GM18873 (cell line): ENCODE measurements around the gene PDSS2.

Experiments used
- ATAC-seq: cut with Tn5 transposase; IDR thresholded peaks from one replicate; pipeline ENCODE4 v1.9.1; 2021; ENCODE audit warnings: mild to moderate bottlenecking, moderate library complexity, moderate number of reproducible peaks; ENCODE audit not compliant: unreplicated experiment, low FRiP score

Gene PDSS2

GRCh38 chr6:107421696-107422256, 37.6 kb downstream of the PDSS2 start:
- ATAC-seq = no peak

GRCh38 chr6:107419733-107420132, 39.6 kb downstream of the PDSS2 start:
- ATAC-seq = no peak

GRCh38 chr6:107418118-107418517, 41.2 kb downstream of the PDSS2 start:
- ATAC-seq = no peak

DNA sequence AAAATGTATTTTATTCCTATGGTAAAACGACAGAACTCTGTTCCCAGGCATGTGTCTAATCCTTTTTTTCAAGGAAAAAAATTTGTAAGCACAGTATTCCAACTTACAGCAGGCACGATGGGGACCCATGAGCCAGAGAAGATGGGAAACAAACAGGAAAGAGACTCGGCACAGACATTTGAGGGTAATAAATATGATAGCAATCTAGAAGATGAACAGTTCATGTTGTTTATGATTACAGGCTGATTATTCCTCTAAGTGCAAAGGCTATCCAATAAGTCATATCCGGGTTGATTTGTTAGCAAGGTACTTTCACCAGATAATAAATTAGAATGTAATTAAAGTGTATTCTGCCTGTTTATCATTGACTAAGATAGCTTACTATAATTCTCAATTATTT, 43.2 kb downstream of the PDSS2 start:
- ATAC-seq = no peak

- ATAC-seq = no peak
These were observed 45.3 kb downstream of the PDSS2 start for GRCh38 chr6:107413966-107414645.

- ATAC-seq = no peak
These were observed 48.2 kb downstream of the PDSS2 start for GRCh38 chr6:107411161-107411560.

- no peak for ATAC-seq
These were observed 49.4 kb downstream of the PDSS2 start for GRCh38 chr6:107409942-107410341.

DNA sequence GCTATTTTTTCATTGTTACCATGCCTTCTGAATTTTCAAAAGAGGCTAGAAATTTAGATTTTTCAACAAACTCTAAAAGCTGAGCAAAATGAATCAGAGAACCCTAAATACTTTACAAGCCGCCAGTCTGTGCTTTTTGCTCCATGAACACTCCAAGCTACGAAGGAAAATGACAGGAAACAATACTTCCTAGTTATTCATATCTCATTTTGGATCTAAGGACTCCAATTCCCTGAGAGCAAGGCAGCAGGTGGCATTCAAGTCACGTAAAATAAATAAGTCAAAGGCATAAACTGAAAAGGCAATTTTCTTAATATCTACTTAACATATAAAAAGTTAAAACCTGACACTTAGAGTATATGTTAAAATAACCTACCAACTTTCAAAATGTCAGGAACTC, 50.6 kb downstream of the PDSS2 start:
- ATAC-seq = no peak

DNA sequence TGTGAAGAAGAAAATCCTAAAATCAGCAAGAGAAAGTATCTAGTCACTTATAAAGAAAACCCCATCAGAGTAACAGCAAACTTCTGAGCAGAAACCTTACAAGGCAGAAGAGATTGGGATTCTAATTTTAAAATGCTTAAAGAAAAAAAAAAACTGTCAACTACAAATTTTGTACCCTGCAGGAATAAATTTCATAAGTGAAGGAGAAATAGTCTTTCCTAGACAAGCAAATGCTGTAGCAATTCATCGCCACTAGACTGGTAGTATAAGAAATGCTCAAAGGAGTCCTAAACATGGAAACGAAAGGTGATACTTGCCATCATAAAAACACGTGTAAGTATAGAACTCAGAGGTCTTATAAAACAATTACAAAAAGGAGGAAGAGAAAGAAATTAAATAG, 54.4 kb downstream of the PDSS2 start:
- ATAC-seq = no peak

DNA sequence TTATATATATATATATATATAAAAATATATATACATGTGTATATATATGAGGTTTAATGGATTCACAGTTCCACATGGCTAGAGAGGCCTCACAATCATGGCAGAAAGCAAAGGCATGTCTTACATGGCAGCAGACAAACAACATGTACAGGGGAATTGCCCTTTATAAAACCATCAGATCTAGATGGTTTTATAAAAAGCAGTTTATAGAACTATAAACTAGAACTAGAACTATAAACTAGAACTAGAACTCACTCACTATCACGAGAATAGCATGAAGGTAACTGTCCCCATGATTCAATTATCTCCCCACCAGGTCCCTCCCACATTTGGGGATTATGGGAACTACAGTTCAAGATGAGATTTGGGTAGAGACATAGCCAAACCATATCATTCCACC, 56.8 kb downstream of the PDSS2 start:
- no peak for ATAC-seq

DNA sequence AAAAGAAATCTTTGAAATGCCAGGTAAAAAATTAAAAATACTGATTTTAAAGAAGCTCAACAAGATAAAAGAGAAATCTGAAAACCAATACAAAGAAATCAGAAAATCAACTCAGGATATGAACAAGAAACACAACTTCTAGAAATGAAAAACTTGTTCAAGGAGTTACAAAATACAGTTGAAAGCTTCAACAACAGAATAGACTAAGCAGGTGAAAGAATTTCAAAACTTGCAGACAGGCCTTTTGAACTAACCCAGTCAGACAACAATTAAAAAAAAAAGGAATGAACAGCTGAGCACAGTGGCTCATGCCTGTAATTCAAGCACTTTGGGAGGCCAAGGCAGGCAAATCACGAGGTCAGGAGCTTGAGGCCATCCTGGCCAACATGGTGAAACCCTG, 57.8 kb downstream of the PDSS2 start:
- ATAC-seq = no peak

- ATAC-seq = no peak
These were observed 58.7 kb downstream of the PDSS2 start for GRCh38 chr6:107400616-107401147.

GRCh38 chr6:107399935-107400334, 59.4 kb downstream of the PDSS2 start:
- no peak for ATAC-seq

DNA sequence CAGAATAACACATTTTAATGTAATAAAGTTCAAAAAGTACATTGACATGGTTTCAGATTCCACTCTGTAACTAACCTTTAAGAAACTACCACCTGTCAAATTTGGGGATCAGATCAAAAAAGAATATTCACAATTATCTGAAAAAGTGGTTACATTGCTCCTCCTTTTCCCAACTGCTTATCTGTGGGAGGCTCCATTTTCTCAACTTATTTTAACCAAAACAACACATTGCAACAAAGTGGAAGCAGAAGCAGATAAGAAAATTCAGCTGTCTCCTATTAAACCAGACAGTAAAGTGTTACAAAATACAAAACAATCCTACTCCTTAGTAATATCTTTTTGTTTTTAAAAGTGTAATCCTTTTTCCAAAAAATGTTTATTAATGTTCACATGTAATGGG, 61.4 kb downstream of the PDSS2 start:
- no peak for ATAC-seq

- no peak for ATAC-seq
These were observed 63.2 kb downstream of the PDSS2 start for GRCh38 chr6:107396211-107396610.

DNA sequence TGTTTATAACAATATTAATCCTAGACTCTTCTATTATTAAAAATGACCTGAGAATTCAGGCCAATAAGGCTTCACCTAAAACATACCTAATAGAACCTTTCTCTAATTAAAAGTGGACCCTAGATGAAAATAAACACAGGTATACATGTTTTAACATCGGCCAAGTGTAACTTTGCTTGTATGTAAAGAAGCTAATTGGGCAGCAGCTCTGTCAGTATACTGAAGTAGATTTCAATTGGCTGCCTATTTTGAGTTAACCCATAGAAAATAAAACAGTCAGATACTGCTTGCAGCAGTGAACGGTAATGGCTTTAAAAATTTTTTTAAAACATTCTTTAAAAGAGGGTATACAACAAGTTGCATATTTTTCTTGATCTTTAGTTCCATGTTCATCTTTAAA, 67.3 kb downstream of the PDSS2 start:
- ATAC-seq = no peak

DNA sequence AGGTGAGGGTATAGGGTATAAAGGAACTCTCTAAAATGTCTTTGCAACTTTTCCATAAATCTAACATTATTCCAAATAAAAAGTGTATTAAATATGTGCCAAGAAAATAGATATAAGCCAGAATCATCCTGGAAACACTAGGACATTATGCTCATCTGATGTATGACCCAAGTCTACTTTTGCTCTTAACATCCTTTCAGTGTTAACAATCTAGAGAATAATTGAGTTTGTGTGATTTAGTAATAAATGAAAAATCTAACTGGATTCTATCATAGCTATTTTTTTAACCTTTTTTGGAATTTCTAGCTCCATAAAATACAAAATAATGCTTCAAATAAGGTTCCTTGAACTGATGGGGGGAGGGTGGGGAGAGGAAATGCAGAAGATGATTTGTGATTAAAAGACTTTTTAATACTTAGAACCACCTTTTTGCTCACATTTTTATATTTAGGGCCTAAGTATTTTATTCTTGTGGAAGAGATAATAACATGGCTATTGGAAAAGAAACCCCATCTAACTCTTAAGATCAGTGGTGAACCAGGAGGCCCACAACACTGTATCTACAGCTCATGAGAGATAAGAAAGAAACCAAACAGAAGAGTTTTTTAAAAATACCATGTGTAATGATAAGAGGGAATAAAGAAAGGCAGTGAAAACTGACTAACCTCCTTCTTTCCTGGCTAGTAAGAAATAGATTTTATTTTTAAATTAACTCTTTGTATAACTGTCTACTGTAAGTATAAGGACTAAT, 68.5 kb downstream of the PDSS2 start:
- no peak for ATAC-seq

DNA sequence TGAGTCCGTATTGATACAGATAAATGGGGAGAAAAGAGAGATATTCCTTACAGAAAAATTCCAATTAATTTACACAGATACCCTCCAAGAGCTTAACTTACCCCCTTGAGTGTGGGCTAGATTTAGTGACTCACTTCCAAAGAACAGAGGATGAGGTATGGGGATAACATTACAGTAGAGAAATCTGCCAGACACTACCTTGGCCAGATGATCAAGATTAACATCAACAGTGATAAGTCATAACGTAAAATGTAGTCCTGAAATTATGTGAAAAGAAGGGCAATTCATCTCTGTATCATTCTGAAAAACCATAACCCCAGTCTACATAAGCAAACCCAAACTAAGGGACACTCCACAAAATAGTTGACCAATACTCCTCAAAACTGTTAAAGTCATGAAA, 69.3 kb downstream of the PDSS2 start:
- no peak for ATAC-seq

DNA sequence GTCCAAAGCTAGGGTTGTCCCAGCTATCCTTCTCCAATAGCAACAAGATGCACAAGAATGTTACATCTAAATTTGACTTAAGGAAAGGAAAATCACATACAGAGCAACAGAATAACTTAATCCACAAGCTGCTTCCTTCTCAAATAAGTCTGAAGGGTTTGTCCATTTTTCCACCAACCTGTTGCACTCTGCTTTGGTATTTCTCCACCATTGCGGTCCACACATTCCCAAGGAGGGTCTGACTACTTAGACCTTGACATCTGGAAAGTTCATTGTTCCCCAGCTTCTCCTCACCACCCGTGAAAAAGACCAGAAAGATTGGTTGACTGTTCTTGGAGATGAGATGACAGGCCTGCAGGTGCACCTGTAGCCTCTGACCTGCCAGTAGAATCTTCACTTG, 72.5 kb downstream of the PDSS2 start:
- ATAC-seq = no peak

- no peak for ATAC-seq
These were observed 73.0 kb downstream of the PDSS2 start for GRCh38 chr6:107386340-107386739.

GRCh38 chr6:107383705-107384104, 75.7 kb downstream of the PDSS2 start:
- ATAC-seq = no peak

DNA sequence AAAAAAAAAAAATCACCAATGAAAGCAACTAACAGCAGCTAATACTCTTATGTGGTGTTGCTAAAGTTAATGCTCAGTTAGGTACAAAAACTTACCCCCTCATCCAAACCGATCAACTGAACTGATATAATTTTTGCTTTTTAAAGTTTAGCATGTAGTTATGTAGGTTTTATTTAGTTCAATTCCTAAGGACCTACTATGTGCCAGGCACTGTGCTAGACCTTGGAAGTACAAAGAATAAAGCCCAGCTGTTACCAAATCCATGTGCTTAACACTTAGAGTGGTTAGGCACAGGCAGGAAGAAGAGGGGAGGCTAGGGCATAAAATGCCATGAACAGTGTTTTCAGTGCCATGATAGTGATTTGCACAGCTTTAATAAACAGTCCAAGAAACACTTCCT, 85.1 kb downstream of the PDSS2 start:
- no peak for ATAC-seq
